BE2C (cell line): ENCODE results near the gene AXIN1.
"Not testable (repeated sequence)": the region's sequence is repeated elsewhere in the genome, so short reads cannot be mapped to it uniquely, and the experiment has no call there.

Source experiments
- DNase-seq: peaks from one replicate; pipeline ENCODE4 v3.0.0-alpha.2; 2020
- H3K27me3 ChIP-seq: fragments of 250-450 bp; sonication (Bioruptor Pico); 2 replicates; pipeline ENCODE4 v1.5.1; 2020; ENCODE audit warnings: mild to moderate bottlenecking
- H3K36me3 ChIP-seq: fragments of 250-450 bp; sonication (Bioruptor Pico); 2 replicates; pipeline ENCODE4 v1.5.1; 2020; ENCODE audit warnings: mild to moderate bottlenecking
- H3K4me1 ChIP-seq: fragments of 250-450 bp; sonication (Bioruptor Pico); 2 replicates; pipeline ENCODE4 v1.5.1; 2020
- H3K4me3 ChIP-seq: 2 replicates; pipeline ENCODE4 v1.5.1; 2011; ENCODE audit warnings: low read depth, low read length
- H3K9me3 ChIP-seq: fragments of 250-450 bp; sonication (Bioruptor Pico); 2 replicates; pipeline ENCODE4 v1.5.1; 2020
- CTCF ChIP-seq: IDR thresholded peaks from 2 replicates; pipeline ENCODE4 v1.5.1; 2012; ENCODE audit warnings: mild to moderate bottlenecking, low read depth, low read length

AXIN1 gene

GRCh38 chr16:378821-379182 lies 26.3 kb upstream of the AXIN1 start:
- Histone ChIP-seq H3K4me3 (no peak overlapping the region), H3K27me3 (no peaks in the 10 kb centered on the region), H3K9me3 (no peaks in the 10 kb centered on the region), H3K4me1 (no peaks in the 10 kb centered on the region), H3K36me3 (peaks cover 1% of the 10 kb centered on the region)
- DNase-seq: no peak
- no peak for TF ChIP-seq CTCF

GRCh38 chr16:378113-378820 lies 25.7 kb upstream of the AXIN1 start:
- not testable (repeated sequence) for H3K4me1 ChIP-seq, H3K4me3 ChIP-seq, H3K27me3 ChIP-seq, H3K9me3 ChIP-seq, DNase-seq, H3K36me3 ChIP-seq

GRCh38 chr16:377419-377951 lies 25.0 kb upstream of the AXIN1 start:
- peak; percentile 15 for DNase-seq
- H3K36me3 ChIP-seq: peaks cover 5% of the 10 kb centered on the region
- no peaks in the 10 kb centered on the region for H3K4me1 ChIP-seq
- no peaks in the 10 kb centered on the region for H3K27me3 ChIP-seq
- TF ChIP-seq CTCF: no peak
- no peak overlapping the region for H3K4me3 ChIP-seq
- no peaks in the 10 kb centered on the region for H3K9me3 ChIP-seq

- Histone ChIP-seq H3K27me3 (no peaks in the 10 kb centered on the region), H3K9me3 (no peaks in the 10 kb centered on the region), H3K4me3 (no peak overlapping the region), H3K4me1 (peaks cover 4% of the 10 kb centered on the region; the same call in 1 of the 2 replicates), H3K36me3 (peaks cover 5% of the 10 kb centered on the region)
- TF ChIP-seq CTCF: no peak
- peak; percentile 11 for DNase-seq
These were observed 24.4 kb upstream of the AXIN1 start for GRCh38 chr16:376817-377418.

- Histone ChIP-seq H3K27me3 (no peaks in the 10 kb centered on the region), H3K36me3 (peaks cover 5% of the 10 kb centered on the region), H3K4me1 (peaks cover 8% of the 10 kb centered on the region), H3K9me3 (no peaks in the 10 kb centered on the region), H3K4me3 (no peak overlapping the region)
- no peak for DNase-seq
- TF ChIP-seq CTCF: no peak
These were observed 23.6 kb upstream of the AXIN1 start for GRCh38 chr16:375927-376816.

GRCh38 chr16:375212-375611 lies 22.7 kb upstream of the AXIN1 start:
- DNase-seq: no peak
- TF ChIP-seq CTCF: no peak
- H3K36me3 ChIP-seq: peaks cover 5% of the 10 kb centered on the region
- peaks cover 15% of the 10 kb centered on the region for H3K4me1 ChIP-seq
- no peaks in the 10 kb centered on the region for H3K9me3 ChIP-seq
- no peaks in the 10 kb centered on the region for H3K27me3 ChIP-seq
- H3K4me3 ChIP-seq: no peak overlapping the region
